ENCODE measurements around the gene ORC5. TPM values are rescaled to one million over a fixed set of nuclear protein-coding genes. Genes with fewer than 3 reads are reported as not detected.
A peak's percentile ranks its signal among the peaks of the same experiment; 100 is the strongest.

Gene ORC5
- total and polyA plus RNA-seq, 8 donors: 14.4 to 29.4 (median 25.1) TPM

GRCh38 chr7:104231054-104232046 is 23.5 kb upstream of the ORC5 start:
- H3K4me1 ChIP-seq: no peaks in the 10 kb centered on the region
- no peaks in the 10 kb centered on the region for H3K9me3 ChIP-seq
- intact Hi-C loops (cut with DNase I): no loop called here
- no peaks in the 10 kb centered on the region for H3K36me3 ChIP-seq
- peaks cover 0 to 6% of the 10 kb centered on the region in 2 donors for H3K27me3 ChIP-seq
- TF ChIP-seq CTCF (IDR thresholded peaks at IDR 0.05): peak; percentile 62 to 68
- DNase-seq (peak in 3 of 4 donors; percentile 54 to 65 (median 59)), ATAC-seq (peak; percentile 96)
- H3K4me3 ChIP-seq: no peak overlapping the region
- no peak overlapping the region for H3K27ac ChIP-seq

- no peak for TF ChIP-seq CTCF (IDR thresholded peaks at IDR 0.05)
- Histone ChIP-seq H3K4me3 (no peak overlapping the region), H3K27me3 (peaks cover 0 to 6% of the 10 kb centered on the region in 2 donors), H3K27ac (no peak overlapping the region), H3K36me3 (no peaks in the 10 kb centered on the region), H3K4me1 (no peaks in the 10 kb centered on the region), H3K9me3 (no peaks in the 10 kb centered on the region)
- ATAC-seq: no peak
- intact Hi-C loops (cut with DNase I): no loop called here
- DNase-seq: peak in 2 of 4 donors; percentile 41 to 69
These were observed 22.8 kb upstream of the ORC5 start for GRCh38 chr7:104230606-104231005.

- H3K27ac ChIP-seq: no peak overlapping the region
- no peaks in the 10 kb centered on the region for H3K9me3 ChIP-seq
- DNase-seq (no peak), ATAC-seq (no peak)
- TF ChIP-seq CTCF (IDR thresholded peaks at IDR 0.05): no peak
- intact Hi-C loops (cut with DNase I): no loop called here
- H3K4me3 ChIP-seq: no peak overlapping the region
- no peaks in the 10 kb centered on the region for H3K36me3 ChIP-seq
- peaks cover 0 to 6% of the 10 kb centered on the region in 2 donors for H3K27me3 ChIP-seq
- no peaks in the 10 kb centered on the region for H3K4me1 ChIP-seq
These were observed 20.6 kb upstream of the ORC5 start for GRCh38 chr7:104228442-104228841.

GRCh38 chr7:104225451-104225850 is 17.6 kb upstream of the ORC5 start:
- no peak for TF ChIP-seq CTCF (IDR thresholded peaks at IDR 0.05)
- Histone ChIP-seq H3K36me3 (no peaks in the 10 kb centered on the region), H3K27me3 (no peaks in the 10 kb centered on the region), H3K4me1 (no peaks in the 10 kb centered on the region), H3K4me3 (no peak overlapping the region), H3K27ac (no peak overlapping the region), H3K9me3 (peaks cover 0 to 2% of the 10 kb centered on the region in 2 donors)
- no peak for DNase-seq
- intact Hi-C loops (cut with DNase I): no loop called here
- ATAC-seq: no peak

GRCh38 chr7:104217620-104218019 is 9.8 kb upstream of the ORC5 start:
- ATAC-seq (no peak), DNase-seq (no peak)
- no peak for TF ChIP-seq CTCF (IDR thresholded peaks at IDR 0.05)
- H3K9me3 ChIP-seq: peaks cover 0 to 5% of the 10 kb centered on the region in 2 donors
- H3K36me3 ChIP-seq: no peaks in the 10 kb centered on the region
- H3K4me1 ChIP-seq: no peaks in the 10 kb centered on the region
- H3K4me3 ChIP-seq: no peak overlapping the region
- H3K27me3 ChIP-seq: peaks cover 0 to 4% of the 10 kb centered on the region in 2 donors
- intact Hi-C loops (cut with DNase I): no loop called here
- no peak overlapping the region for H3K27ac ChIP-seq

Measured in left lung (tissue), 10 donors.